K562 (cell line): Measurements from ENCODE around the gene FADS1. TPM values are rescaled to one million over a fixed set of nuclear protein-coding genes. Genes with fewer than 3 reads are reported as not detected.

Source experiments
- ATAC-seq: fragments of 200-7000 bp; cut with Tn5 transposase; 3 replicates; pipeline ENCODE4 v1.9.1; 2020; ENCODE audit warnings: moderate library complexity
- BruUV-seq: library from RNA; stranded (reverse); fragments of 400-500 nt; replicated peaks from 2 replicates; lab custom pipeline; 2021; lab: Mats Ljungman, UMichigan
- CTCF ChIA-PET: fragments of 300-600 bp; formaldehyde crosslinking; extraction: SDS; loops from one replicate; lab custom pipeline; 2021; ENCODE audit warnings: low intra/inter-chr PET ratio; lab: Yijun Ruan, JAX
- POLR2A ChIA-PET: fragments of 300-600, 350-650 bp; sonication (Branson Sonifier 250); formaldehyde crosslinking; extraction: SDS; loops from one replicate; lab custom pipeline; 2021; ENCODE audit warnings: antibody characterized with exemption, inconsistent platforms; lab: Yijun Ruan, JAX
- DNase-seq, 4 experiments: peaks; one replicate each; pipeline versions ENCODE4 v3.0.0 to v3.0.0-alpha.2; 2011 to 2018; ENCODE audit warnings: low spot score in 3 of 4, mixed read lengths in 3 of 4; ENCODE audit errors: extremely low read depth in 1 of 4
- FAIRE-seq: peaks from 2 replicates; lab custom pipeline; 2011; peaks lifted over from hg19 to GRCh38; lab: Jason Lieb, UNC
- H2AFZ ChIP-seq: 2 replicates; pipeline ENCODE4 v1.6.0; 2011; ENCODE audit warnings: low read depth, low read length, control low read depth, inconsistent platforms
- H3K27ac ChIP-seq: fragments of 200-600 bp; 3 replicates; pipeline ENCODE4 v1.8.0; 2011; ENCODE audit warnings: low read depth, mild to moderate bottlenecking, control low read depth, inconsistent platforms, low read length, moderate library complexity, mixed read lengths; ENCODE audit errors: extremely low read depth
- H3K27me3 ChIP-seq, 2 experiments: fragments of 300-600 bp in 1 of 2; 2 replicates in 1 of 2; 3 replicates in 1 of 2; pipeline versions ENCODE4 v1.6.0 to v1.8.0; 2011; ENCODE audit warnings: inconsistent platforms in 2 of 2, low read length in 2 of 2, mild to moderate bottlenecking in 1 of 2, mixed read lengths in 1 of 2, moderate library complexity in 1 of 2; ENCODE audit not compliant: control insufficient read depth in 2 of 2, insufficient read depth in 2 of 2
- H3K36me3 ChIP-seq: fragments of 300-600 bp; 3 replicates; pipeline ENCODE4 v1.8.0; 2011; ENCODE audit warnings: mild to moderate bottlenecking, low read length, inconsistent platforms; ENCODE audit not compliant: control insufficient read depth, insufficient read depth
- H3K4me1 ChIP-seq, 2 experiments: fragments of 200-600 bp in 1 of 2; replicated peaks in 1 of 2; 2 replicates in 1 of 2; 3 replicates in 1 of 2; pipeline versions ENCODE4 v1.5.1 to v1.8.0; 2011; ENCODE audit warnings: inconsistent platforms in 2 of 2, low read length in 2 of 2, mild to moderate bottlenecking in 1 of 2, mixed read lengths in 1 of 2, moderate library complexity in 1 of 2; ENCODE audit not compliant: control insufficient read depth in 2 of 2, insufficient read depth in 2 of 2
- H3K4me2 ChIP-seq: 2 replicates; pipeline ENCODE4 v1.6.1; 2011; ENCODE audit warnings: low read length, control low read depth, inconsistent platforms, mixed read lengths; ENCODE audit not compliant: insufficient read depth
- H3K4me3 ChIP-seq: fragments of 200-600 bp; sonication (generic), shearing (Covaris generic); 2 replicates; pipeline ENCODE4 v1.5.1; 2016; ENCODE audit warnings: control low read depth, inconsistent platforms
- H3K79me2 ChIP-seq: fragments of 200-600 bp; 3 replicates; pipeline ENCODE4 v1.8.0; 2011; ENCODE audit warnings: low read length, inconsistent platforms; ENCODE audit not compliant: control insufficient read depth, insufficient read depth
- H3K9ac ChIP-seq, 2 experiments: 2 replicates each; pipeline versions ENCODE4 v1.6.0 to v1.6.1; 2011; ENCODE audit warnings: low read depth in 2 of 2, low read length in 2 of 2, control low read depth in 1 of 2, inconsistent platforms in 1 of 2, mild to moderate bottlenecking in 1 of 2, mixed read lengths in 1 of 2; ENCODE audit not compliant: insufficient read depth in 1 of 2
- H3K9me1 ChIP-seq: one replicate; pipeline ENCODE4 v1.6.0; 2011; ENCODE audit warnings: inconsistent platforms, mild to moderate bottlenecking, low read length, moderate library complexity; ENCODE audit not compliant: control insufficient read depth, insufficient read depth
- H3K9me3 ChIP-seq: replicated peaks from 2 replicates; pipeline ENCODE4 v1.5.1; 2011; ENCODE audit warnings: low read depth, low read length, inconsistent platforms; ENCODE audit not compliant: control insufficient read depth, insufficient read depth
- H4K20me1 ChIP-seq: replicated peaks from 2 replicates; pipeline ENCODE4 v1.6.1; 2011; ENCODE audit warnings: low read length, inconsistent platforms, mixed read lengths; ENCODE audit not compliant: control insufficient read depth, insufficient read depth
- BCOR ChIP-seq: fragments of 450-650 bp; IDR thresholded peaks from 2 replicates; pipeline ENCODE4 v1.6.1; 2016
- BDP1 ChIP-seq: IDR thresholded peaks from 3 replicates; pipeline ENCODE4 v1.6.1; 2011; ENCODE audit not compliant: insufficient read length, insufficient read depth
- CCAR2 ChIP-seq: fragments of 200-400 bp; formaldehyde crosslinking; IDR thresholded peaks from 2 replicates; pipeline ENCODE4 v1.6.1; 2017; ENCODE audit warnings: mild to moderate bottlenecking, low read depth, low read length
- CTBP1 ChIP-seq: fragments of 450-650 bp; IDR thresholded peaks from 2 replicates; pipeline ENCODE4 v1.6.1; 2016; ENCODE audit warnings: borderline replicate concordance
- ETS2 ChIP-seq: IDR thresholded peaks from 2 replicates; pipeline ENCODE4 v1.6.1; 2016; ENCODE audit warnings: borderline replicate concordance, missing genetic modification characterization, mild to moderate bottlenecking, moderate library complexity, missing compliant biosample characterization; ENCODE audit not compliant: poor library complexity, severe bottlenecking
- HEY1 ChIP-seq: fragments of 250-450 bp; sonication (Bioruptor Pico); IDR thresholded peaks from 2 replicates; pipeline ENCODE4 v1.5.0; 2020; ENCODE audit warnings: mild to moderate bottlenecking, moderate library complexity, borderline replicate concordance
- KDM1A ChIP-seq, 2 experiments: fragments of 450-650 bp; IDR thresholded peaks; 2 replicates each; pipeline ENCODE4 v1.6.1; 2016; ENCODE audit warnings: mild to moderate bottlenecking in 2 of 2
- MBD2 ChIP-seq: sonication (generic); IDR thresholded peaks from 2 replicates; pipeline ENCODE4 v1.6.1; 2016; ENCODE audit warnings: low read depth, borderline replicate concordance
- MCM7 ChIP-seq, 2 experiments: fragments of 450-650 bp; IDR thresholded peaks; 2 replicates each; pipeline ENCODE4 v1.6.1; 2016 to 2018
- PRMT5 ChIP-seq: sonication (generic); formaldehyde crosslinking; IDR thresholded peaks from 2 replicates; pipeline ENCODE4 v1.5.0; 2020; ENCODE audit warnings: missing genetic modification reagents
- PTBP1 ChIP-seq: fragments of 200-400 bp; formaldehyde crosslinking; IDR thresholded peaks from 2 replicates; pipeline ENCODE4 v1.6.1; 2017; ENCODE audit warnings: low read depth, low read length
- RBM14 ChIP-seq: fragments of 200-400 bp; formaldehyde crosslinking; IDR thresholded peaks from 2 replicates; pipeline ENCODE4 v1.6.1; 2018; ENCODE audit warnings: low read depth, mild to moderate bottlenecking, low read length, moderate library complexity, borderline replicate concordance; ENCODE audit not compliant: insufficient read depth
- TAF9B ChIP-seq: fragments of 450-650 bp; IDR thresholded peaks from 2 replicates; pipeline ENCODE4 v1.6.1; 2018; ENCODE audit warnings: mild to moderate bottlenecking; ENCODE audit not compliant: partially characterized antibody
- TEAD1 ChIP-seq, 2 experiments: fragments of 450-650 bp in 1 of 2; sonication (generic) in 1 of 2; formaldehyde crosslinking; IDR thresholded peaks; 2 replicates each; pipeline versions ENCODE4 v1.4.0 to v1.8.0; 2020 to 2022; ENCODE audit warnings: mild to moderate bottlenecking in 2 of 2, missing genetic modification reagents in 1 of 2
- TGIF2 ChIP-seq: sonication (generic); formaldehyde crosslinking; IDR thresholded peaks from 2 replicates; pipeline ENCODE4 v1.8.1; 2022; ENCODE audit warnings: mild to moderate bottlenecking, missing genetic modification reagents, moderate library complexity
- ZKSCAN1 ChIP-seq: fragments of 150-350 bp; IDR thresholded peaks from 2 replicates; pipeline ENCODE4 v1.6.1; 2016; ENCODE audit warnings: low read depth, low read length
- ZNF263 ChIP-seq: sonication (generic); formaldehyde crosslinking; IDR thresholded peaks from 2 replicates; pipeline ENCODE4 v1.8.0; 2022; ENCODE audit warnings: mild to moderate bottlenecking, missing genetic modification reagents, borderline replicate concordance
- ZNF589 ChIP-seq: fragments of 200-800 bp; sonication (Bioruptor generic); IDR thresholded peaks from 2 replicates; pipeline ENCODE4 v1.6.1; 2016; ENCODE audit warnings: low read depth, missing genetic modification characterization, missing compliant biosample characterization
- WGBS: fragments of 100-300 bp; shearing (Covaris generic); methylation state at CpG from one replicate; pipeline ENCODE4 v1.1.6; 2016; ENCODE audit warnings: low coverage, mixed read lengths; ENCODE audit not compliant: insufficient coverage; ENCODE audit errors: missing lambda C conversion rate; 5-methylcytosine and 5-hydroxymethylcytosine counted together
- in situ Hi-C: fragments of 300-500 bp; cut with MboI; formaldehyde crosslinking; loops from 4 replicates; pipeline ENCODE4 v1.15.0; 2018; ENCODE audit warnings: inconsistent platforms, mixed read lengths
- intact Hi-C: fragments of 100-400 bp; cut with micrococcal nuclease; formaldehyde crosslinking; loops from 2 replicates; pipeline ENCODE4 v1.14.2; 2022
- polyA plus RNA-seq, 8 experiments: library from polyadenylated mRNA; depleted of rRNA in 4 of 8; stranded (reverse) in 5 of 8; unstranded in 3 of 8; fragments of >200 nt; fragmentation: Nextera tagmentation in 2 of 8; fragmentation: Illumina TruSeq in 1 of 8; extraction: Ambion mirVana in 2 of 8; extraction: Trizol in 1 of 8; gene quantifications; 2 replicates each; pipeline versions ENCODE4 v1.2.1 to v1.2.3, GENCODE V29; 2011 to 2014; ENCODE audit warnings: inconsistent platforms in 1 of 8, missing spikeins in 1 of 8
- total RNA-seq, 7 experiments: library from RNA; depleted of rRNA in 6 of 7; stranded (reverse); fragments of >200 nt in 6 of 7; fragmentation: Illumina TruSeq in 2 of 7; extraction: Trizol in 2 of 7; gene quantifications; 2 replicates each; pipeline versions ENCODE4 v1.2.1 to v1.2.3, GENCODE V29; 2011 to 2021; ENCODE audit warnings: low replicate concordance in 1 of 7
- TF ChIP-seq, protein P1 (sequence below): sonication (generic); formaldehyde crosslinking; IDR thresholded peaks from 2 replicates; pipeline ENCODE4 v1.8.0; 2022; ENCODE audit warnings: missing genetic modification reagents, mild to moderate bottlenecking, borderline replicate concordance
- TF ChIP-seq, protein P2 (sequence below), 2 experiments: fragments of 450-650 bp in 1 of 2; IDR thresholded peaks; 2 replicates each; pipeline ENCODE4 v1.6.1; 2011 to 2017; ENCODE audit warnings: low read depth in 2 of 2, antibody characterized with exemption in 1 of 2, borderline replicate concordance in 1 of 2, low read length in 1 of 2, mild to moderate bottlenecking in 1 of 2, mixed read lengths in 1 of 2; ENCODE audit not compliant: control insufficient read depth in 1 of 2

FADS1 gene
- total and polyA plus RNA-seq, 9 of the 15 experiments (the other 6 are each of a cell fraction or from before 2014, with no cell fraction given), result 110 to 864 (median 364) TPM

DNA sequence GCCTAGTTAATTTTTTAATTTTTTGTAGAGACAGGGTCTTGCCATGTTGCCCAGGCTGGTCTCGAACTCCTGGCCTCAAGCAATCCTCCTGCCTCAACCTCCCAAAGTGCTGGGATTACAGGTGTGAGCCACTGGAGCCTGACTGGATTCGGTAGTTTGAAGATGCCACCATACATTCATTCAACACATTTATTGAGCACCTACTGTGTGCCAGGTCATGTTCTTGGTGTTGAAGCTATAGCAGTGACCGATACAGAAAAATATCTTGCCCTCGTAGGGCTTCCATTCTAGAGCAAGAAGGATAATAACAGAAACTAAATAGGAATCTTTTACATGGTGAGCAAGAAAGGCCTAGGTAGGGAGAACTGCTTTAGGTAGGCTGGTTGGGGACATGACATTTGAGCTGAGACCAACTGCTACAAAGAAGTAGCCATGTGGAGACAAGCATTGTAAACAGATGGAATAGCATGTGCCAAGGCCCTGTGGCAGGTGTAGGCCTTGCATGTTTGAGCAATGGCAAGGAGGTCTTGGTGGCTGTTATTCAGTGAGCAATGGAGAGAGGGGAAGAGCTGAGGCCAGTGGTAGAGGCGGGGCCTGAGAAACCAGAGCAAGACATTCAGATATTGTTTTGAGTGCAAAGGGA lies 66.1 kb downstream of the FADS1 start:
- H3K9me1 ChIP-seq, result no peaks in the 10 kb centered on the region
- no TSS peak for BruUV-seq
- 89% methylated on average over 5 of the region's 5 CpGs for WGBS
- FAIRE-seq (no peak), DNase-seq (no peak), ATAC-seq (no peak)
- in situ Hi-C loops, result no loop called here
- H3K9me3 ChIP-seq, result no peaks in the 10 kb centered on the region
- H3K4me3 ChIP-seq, result no peak overlapping the region
- no peak overlapping the region for H3K9ac ChIP-seq
- peaks cover 70 to 90% of the 10 kb centered on the region in 2 experiments for H3K4me1 ChIP-seq
- H4K20me1 ChIP-seq, result no peaks in the 10 kb centered on the region
- H3K27ac ChIP-seq, result no peak overlapping the region; the same call in 2 of the 3 replicates
- no peaks in the 10 kb centered on the region for H3K27me3 ChIP-seq
- POLR2A ChIA-PET, result interaction anchor here (0.9 to 1.6 kb wide), 3 partner anchors 14 to 215 kb away, joined by 3 to 13 read pairs (median 6); partner anchors contain the start of genes FEN1 and TMEM258
- H3K4me2 ChIP-seq, result no peak overlapping the region
- H2AFZ ChIP-seq, result 0 out of 2 replicates have a peak overlapping the region, but pooled peaks have one; percentile 4
- intact Hi-C loops, result loop anchor here (1.0 kb wide), 1 partner anchor 42 kb away; the partner anchor contains the start of genes FEN1 and TMEM258
- H3K36me3 ChIP-seq, result no peaks in the 10 kb centered on the region
- H3K79me2 ChIP-seq, result peaks cover 31% of the 10 kb centered on the region
- CTCF ChIA-PET, result interaction anchor here (1.4 kb wide), 1 partner anchor 26 kb away, joined by 3 read pairs; no protein-coding TSS in a partner anchor
- TF ChIP-seq TAF9B, result no peak
- no peak for TF ChIP-seq PTBP1
- no peak for TF ChIP-seq MBD2
- peak; percentile 61 for TF ChIP-seq ZKSCAN1
- TF ChIP-seq RBM14, result no peak
- TF ChIP-seq CCAR2, result no peak
- TF ChIP-seq TEAD1 (CRISPR knock-in tag; IDR thresholded peaks at IDR 0.05), result no peak
- TF ChIP-seq BDP1, result no peak
- peak; percentile 53 to 65; a peak in 3 of 4 replicates for TF ChIP-seq KDM1A (IDR thresholded peaks at IDR 0.05)
- TF ChIP-seq, protein P1, sequence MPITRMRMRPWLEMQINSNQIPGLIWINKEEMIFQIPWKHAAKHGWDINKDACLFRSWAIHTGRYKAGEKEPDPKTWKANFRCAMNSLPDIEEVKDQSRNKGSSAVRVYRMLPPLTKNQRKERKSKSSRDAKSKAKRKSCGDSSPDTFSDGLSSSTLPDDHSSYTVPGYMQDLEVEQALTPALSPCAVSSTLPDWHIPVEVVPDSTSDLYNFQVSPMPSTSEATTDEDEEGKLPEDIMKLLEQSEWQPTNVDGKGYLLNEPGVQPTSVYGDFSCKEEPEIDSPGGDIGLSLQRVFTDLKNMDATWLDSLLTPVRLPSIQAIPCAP (CRISPR knock-in tag), result no peak
- TF ChIP-seq, protein P2, sequence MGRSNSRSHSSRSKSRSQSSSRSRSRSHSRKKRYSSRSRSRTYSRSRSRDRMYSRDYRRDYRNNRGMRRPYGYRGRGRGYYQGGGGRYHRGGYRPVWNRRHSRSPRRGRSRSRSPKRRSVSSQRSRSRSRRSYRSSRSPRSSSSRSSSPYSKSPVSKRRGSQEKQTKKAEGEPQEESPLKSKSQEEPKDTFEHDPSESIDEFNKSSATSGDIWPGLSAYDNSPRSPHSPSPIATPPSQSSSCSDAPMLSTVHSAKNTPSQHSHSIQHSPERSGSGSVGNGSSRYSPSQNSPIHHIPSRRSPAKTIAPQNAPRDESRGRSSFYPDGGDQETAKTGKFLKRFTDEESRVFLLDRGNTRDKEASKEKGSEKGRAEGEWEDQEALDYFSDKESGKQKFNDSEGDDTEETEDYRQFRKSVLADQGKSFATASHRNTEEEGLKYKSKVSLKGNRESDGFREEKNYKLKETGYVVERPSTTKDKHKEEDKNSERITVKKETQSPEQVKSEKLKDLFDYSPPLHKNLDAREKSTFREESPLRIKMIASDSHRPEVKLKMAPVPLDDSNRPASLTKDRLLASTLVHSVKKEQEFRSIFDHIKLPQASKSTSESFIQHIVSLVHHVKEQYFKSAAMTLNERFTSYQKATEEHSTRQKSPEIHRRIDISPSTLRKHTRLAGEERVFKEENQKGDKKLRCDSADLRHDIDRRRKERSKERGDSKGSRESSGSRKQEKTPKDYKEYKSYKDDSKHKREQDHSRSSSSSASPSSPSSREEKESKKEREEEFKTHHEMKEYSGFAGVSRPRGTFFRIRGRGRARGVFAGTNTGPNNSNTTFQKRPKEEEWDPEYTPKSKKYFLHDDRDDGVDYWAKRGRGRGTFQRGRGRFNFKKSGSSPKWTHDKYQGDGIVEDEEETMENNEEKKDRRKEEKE (IDR thresholded peaks at IDR 0.05; ENCODE audit: borderline replicate concordance in 1 of 2, control insufficient read depth in 1 of 2, low read depth in 2 of 2, low read length in 1 of 2), result no peak
- no peak for TF ChIP-seq ZNF263 (CRISPR knock-in tag)
- no peak for TF ChIP-seq ETS2
- no peak for TF ChIP-seq ZNF589
- no peak for TF ChIP-seq MCM7 (IDR thresholded peaks at IDR 0.05)
- no peak for TF ChIP-seq PRMT5
- TF ChIP-seq CTBP1, result no peak
- peak; percentile 83 for TF ChIP-seq BCOR
- no peak for TF ChIP-seq HEY1 (CRISPR knock-in tag)
- no peak for TF ChIP-seq TGIF2
